Panc1 (cell line): ENCODE data around the gene SMG1. TPM values are rescaled to one million over a fixed set of nuclear protein-coding genes. Genes with fewer than 3 reads are reported as not detected.

Source experiments
- ATAC-seq: fragments of 200-7000 bp; cut with Tn5 transposase; 2 replicates; pipeline ENCODE4 v1.9.1; 2020; ENCODE audit warnings: mild to moderate bottlenecking, moderate library complexity
- BruUV-seq: library from RNA; stranded (reverse); fragments of 400-500 nt; replicated peaks from 2 replicates; lab custom pipeline; 2021; lab: Mats Ljungman, UMichigan
- CTCF ChIA-PET: fragments of 300-600 bp; sonication (Branson Sonifier 250); formaldehyde crosslinking; loops from one replicate; lab custom pipeline; 2022; ENCODE audit warnings: antibody characterized with exemption; lab: Charles Lee
- POLR2A ChIA-PET: fragments of 300-600 bp; sonication (Branson Sonifier 250); formaldehyde crosslinking; loops from one replicate; lab custom pipeline; 2022; ENCODE audit warnings: antibody characterized with exemption; lab: Charles Lee
- DNase-seq: peaks from one replicate; pipeline ENCODE4 v3.0.0-alpha.2; 2010; ENCODE audit warnings: low read depth, low spot score
- H3K27ac ChIP-seq: 2 replicates; pipeline ENCODE4 v1.5.1; 2011; ENCODE audit warnings: mild to moderate bottlenecking, low read length, inconsistent platforms
- H3K27me3 ChIP-seq: fragments of 200-500 bp; sonication (Bioruptor generic); 2 replicates; pipeline ENCODE4 v1.6.0; 2014; ENCODE audit warnings: low read length, inconsistent platforms; ENCODE audit not compliant: control insufficient read depth, insufficient read depth
- H3K36me3 ChIP-seq: fragments of 200-500 bp; sonication (Bioruptor generic); 2 replicates; pipeline ENCODE4 v1.5.1; 2014; ENCODE audit warnings: inconsistent platforms, mild to moderate bottlenecking, low read length, moderate library complexity; ENCODE audit not compliant: control insufficient read depth, insufficient read depth
- H3K4me1 ChIP-seq: 2 replicates; pipeline ENCODE4 v1.5.1; 2011; ENCODE audit warnings: inconsistent platforms, mild to moderate bottlenecking, low read length, moderate library complexity; ENCODE audit not compliant: control insufficient read depth, insufficient read depth
- H3K4me3 ChIP-seq, 2 experiments: 2 replicates each; pipeline ENCODE4 v1.5.1; 2011 to 2012; ENCODE audit warnings: low read depth in 2 of 2, low read length in 2 of 2, mild to moderate bottlenecking in 2 of 2, inconsistent platforms in 1 of 2, moderate library complexity in 1 of 2
- H3K9me3 ChIP-seq: fragments of 200-500 bp; sonication (Bioruptor generic); 2 replicates; pipeline ENCODE4 v1.5.1; 2014; ENCODE audit warnings: low read depth, mild to moderate bottlenecking, inconsistent platforms, low read length, moderate library complexity; ENCODE audit not compliant: control insufficient read depth, insufficient read depth
- POLR2AphosphoS5 ChIP-seq: IDR thresholded peaks from 2 replicates; pipeline ENCODE4 v1.6.1; 2012; ENCODE audit warnings: mild to moderate bottlenecking, low read depth, low read length, moderate library complexity
- REST ChIP-seq, 2 experiments: IDR thresholded peaks; 2 replicates each; pipeline ENCODE4 v1.6.1; 2011 to 2012; ENCODE audit warnings: low read depth in 2 of 2, control low read depth in 1 of 2, low read length in 1 of 2, mild to moderate bottlenecking in 1 of 2, moderate library complexity in 1 of 2; ENCODE audit not compliant: insufficient read depth in 1 of 2
- SIN3A ChIP-seq: IDR thresholded peaks from 2 replicates; pipeline ENCODE4 v1.6.1; 2012; ENCODE audit warnings: low read depth, mild to moderate bottlenecking, low read length, moderate library complexity, borderline replicate concordance; ENCODE audit not compliant: insufficient read depth
- TCF7L2 ChIP-seq: IDR thresholded peaks from 2 replicates; pipeline ENCODE4 v1.6.1; 2011; ENCODE audit warnings: mild to moderate bottlenecking, low read depth, low read length, inconsistent platforms
- in situ Hi-C: cut with HindIII; loops from 2 replicates; pipeline ENCODE4 v1.10.0; 2016; ENCODE audit warnings: low sequenced_read_pairs, low pct_unique_long_range_greater_than_20kb
- intact Hi-C: fragments of 100-400 bp; cut with micrococcal nuclease; formaldehyde crosslinking; loops from one replicate; pipeline ENCODE4 v1.10.0; 2022; ENCODE audit not compliant: unreplicated experiment
- total RNA-seq: library from RNA; stranded (reverse); gene quantifications from one replicate; pipeline ENCODE4 v1.2.1, GENCODE V29; 2021; ENCODE audit not compliant: unreplicated experiment
- TF ChIP-seq, protein P1 (sequence below): fragments of 450-650 bp; IDR thresholded peaks from 2 replicates; pipeline ENCODE4 v1.5.1; 2017; ENCODE audit warnings: mild to moderate bottlenecking

Gene SMG1
- total RNA-seq, 1 experiment from 2014 or later: 113 TPM

GRCh38 chr16:18945233-18945632 is 19.0 kb upstream of the SMG1 start:
- Histone ChIP-seq H3K4me3 (no peak overlapping the region), H3K27me3 (no peaks in the 10 kb centered on the region), H3K27ac (no peak overlapping the region), H3K36me3 (no peaks in the 10 kb centered on the region), H3K9me3 (no peaks in the 10 kb centered on the region), H3K4me1 (no peaks in the 10 kb centered on the region)
- ChIA-PET CTCF (interaction anchor here (0.7 to 0.8 kb wide), 2 partner anchors 9 to 1737 kb away, joined by 3 to 4 read pairs; no protein-coding TSS in a partner anchor), POLR2A (no interaction called here)
- DNase-seq: no peak
- intact Hi-C loops (no loop called here), in situ Hi-C loops (no loop called here)
- TF ChIP-seq, protein P1, sequence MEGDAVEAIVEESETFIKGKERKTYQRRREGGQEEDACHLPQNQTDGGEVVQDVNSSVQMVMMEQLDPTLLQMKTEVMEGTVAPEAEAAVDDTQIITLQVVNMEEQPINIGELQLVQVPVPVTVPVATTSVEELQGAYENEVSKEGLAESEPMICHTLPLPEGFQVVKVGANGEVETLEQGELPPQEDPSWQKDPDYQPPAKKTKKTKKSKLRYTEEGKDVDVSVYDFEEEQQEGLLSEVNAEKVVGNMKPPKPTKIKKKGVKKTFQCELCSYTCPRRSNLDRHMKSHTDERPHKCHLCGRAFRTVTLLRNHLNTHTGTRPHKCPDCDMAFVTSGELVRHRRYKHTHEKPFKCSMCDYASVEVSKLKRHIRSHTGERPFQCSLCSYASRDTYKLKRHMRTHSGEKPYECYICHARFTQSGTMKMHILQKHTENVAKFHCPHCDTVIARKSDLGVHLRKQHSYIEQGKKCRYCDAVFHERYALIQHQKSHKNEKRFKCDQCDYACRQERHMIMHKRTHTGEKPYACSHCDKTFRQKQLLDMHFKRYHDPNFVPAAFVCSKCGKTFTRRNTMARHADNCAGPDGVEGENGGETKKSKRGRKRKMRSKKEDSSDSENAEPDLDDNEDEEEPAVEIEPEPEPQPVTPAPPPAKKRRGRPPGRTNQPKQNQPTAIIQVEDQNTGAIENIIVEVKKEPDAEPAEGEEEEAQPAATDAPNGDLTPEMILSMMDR: no peak
- TF ChIP-seq SIN3A (no peak), TCF7L2 (no peak), REST (IDR thresholded peaks at IDR 0.05; ENCODE audit: insufficient read depth in 1 of 2, low read depth in 2 of 2, low read length in 1 of 2) (no peak), POLR2AphosphoS5 (no peak)
- no TSS peak for BruUV-seq
- ATAC-seq: no peak

DNA sequence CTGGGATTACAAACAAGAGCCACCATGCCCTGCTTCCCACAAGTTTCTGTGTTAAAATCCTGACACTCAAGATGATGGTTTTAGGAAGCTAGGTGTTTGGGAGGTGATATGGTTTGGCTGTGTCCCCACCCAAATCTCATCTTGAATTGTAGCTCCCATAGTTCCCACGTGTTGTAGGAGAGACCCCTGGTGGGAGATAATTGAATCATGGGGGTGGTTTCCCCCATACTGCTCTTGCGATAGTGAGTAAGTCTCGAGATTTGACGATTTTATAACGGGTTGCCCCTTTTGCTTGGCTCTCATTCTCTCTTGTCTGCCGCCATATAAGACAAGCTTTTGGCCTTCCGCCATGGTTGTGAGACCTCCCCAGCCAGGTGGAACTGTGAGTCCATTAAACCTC is 17.2 kb upstream of the SMG1 start:
- no TSS peak for BruUV-seq
- DNase-seq (no peak), ATAC-seq (no peak)
- TF ChIP-seq TCF7L2 (no peak), POLR2AphosphoS5 (no peak), REST (IDR thresholded peaks at IDR 0.05; ENCODE audit: insufficient read depth in 1 of 2, low read depth in 2 of 2, low read length in 1 of 2) (no peak), SIN3A (no peak)
- TF ChIP-seq, protein P1: no peak; the same call in 1 of the 2 replicates
- POLR2A ChIA-PET: interaction anchor here (0.7 kb wide), 1 partner anchor 122 kb away, joined by 10 read pairs; no protein-coding TSS in a partner anchor
- H3K9me3 ChIP-seq: no peaks in the 10 kb centered on the region
- H3K27me3 ChIP-seq: no peaks in the 10 kb centered on the region
- H3K36me3 ChIP-seq: no peaks in the 10 kb centered on the region
- CTCF ChIA-PET: no interaction called here
- no peak overlapping the region for H3K27ac ChIP-seq
- in situ Hi-C loops: no loop called here
- intact Hi-C loops: no loop called here
- H3K4me1 ChIP-seq: no peaks in the 10 kb centered on the region; the same call in 1 of the 2 replicates
- H3K4me3 ChIP-seq: no peak overlapping the region
